ENCODE data around the gene TBCC.

DNA sequence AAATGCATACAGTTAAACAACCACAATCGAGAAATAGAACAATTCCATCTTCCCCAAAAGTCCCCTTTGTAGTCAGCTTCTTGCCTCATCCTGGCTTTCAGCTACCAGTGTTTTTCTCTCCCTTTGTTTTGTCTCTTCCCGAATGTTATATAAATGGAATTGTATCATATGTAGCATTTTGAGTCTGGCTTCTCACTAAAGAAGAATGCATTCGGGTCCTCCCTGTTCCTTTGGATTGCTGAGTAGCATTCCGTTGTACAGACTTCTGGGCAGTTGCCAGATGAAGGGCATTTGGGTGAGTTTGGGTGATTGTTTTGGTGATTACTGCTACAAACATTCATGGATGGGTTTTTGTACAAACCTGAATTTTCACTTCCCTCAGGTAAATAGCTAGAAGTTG, 51.3 kb downstream of the TBCC start:
- TF ChIP-seq, protein P1, sequence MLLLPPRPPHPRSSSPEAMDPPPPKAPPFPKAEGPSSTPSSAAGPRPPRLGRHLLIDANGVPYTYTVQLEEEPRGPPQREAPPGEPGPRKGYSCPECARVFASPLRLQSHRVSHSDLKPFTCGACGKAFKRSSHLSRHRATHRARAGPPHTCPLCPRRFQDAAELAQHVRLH (CRISPR knock-in tag; IDR thresholded peaks at IDR 0.05; ENCODE audit: borderline replicate concordance, low read depth), result no peak
- TF ChIP-seq RFX1 (IDR thresholded peaks at IDR 0.05), result no peak
